Transverse colon (tissue), 3 donors: ENCODE measurements around the gene SELENOI.

ENCODE experiments used
- CTCF ChIP-seq, 5 experiments: fragments of 200-600 bp in 3 of 5; fragments of 450-650 bp in 2 of 5; sonication (generic) in 3 of 5; IDR thresholded peaks; 1 replicate in 2 of 5; 2 replicates in 3 of 5; pipeline ENCODE4 v1.5.1; 2016 to 2017; ENCODE audit warnings: antibody characterized with exemption in 5 of 5, inconsistent platforms in 3 of 5, mild to moderate bottlenecking in 2 of 5, moderate library complexity in 1 of 5
- POLR2A ChIP-seq: fragments of 450-650 bp; IDR thresholded peaks from one replicate; pipeline ENCODE4 v1.6.1; 2016; ENCODE audit warnings: antibody characterized with exemption, mild to moderate bottlenecking, moderate library complexity

- TF ChIP-seq CTCF (IDR thresholded peaks at IDR 0.05) (no peak), POLR2A (no peak)
Measured at GRCh38 chr2:26438926-26439325, 93.0 kb downstream of the SELENOI start.
